Ramos (cell line): ENCODE data around the gene DIO2.

Source experiments
- in situ Hi-C: fragments of 300-500 bp; cut with MboI; formaldehyde crosslinking; loops from one replicate; pipeline ENCODE4 v1.14.3; 2022; ENCODE audit warnings: low sequenced_read_pairs; ENCODE audit not compliant: unreplicated experiment

DIO2 gene

DNA sequence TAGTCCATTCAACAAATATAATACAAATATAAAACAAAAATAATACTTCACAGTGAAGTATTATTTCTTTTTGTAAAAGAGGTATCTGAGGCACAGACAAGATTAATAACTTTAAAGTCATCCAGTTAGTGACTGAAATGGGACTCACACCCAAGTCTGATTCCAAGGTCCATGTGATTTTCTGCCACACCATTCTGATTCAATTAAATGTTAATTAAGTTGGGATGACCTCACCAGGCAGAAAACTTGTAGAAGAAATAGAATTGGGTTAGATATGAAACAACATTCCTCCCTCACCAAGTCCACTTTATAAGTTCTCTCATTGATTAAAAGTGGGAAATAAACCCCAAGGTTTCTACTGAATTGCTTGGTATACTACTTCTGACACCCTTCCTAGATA, 34.4 kb downstream of the DIO2 start:
- in situ Hi-C loops: no loop called here

DNA sequence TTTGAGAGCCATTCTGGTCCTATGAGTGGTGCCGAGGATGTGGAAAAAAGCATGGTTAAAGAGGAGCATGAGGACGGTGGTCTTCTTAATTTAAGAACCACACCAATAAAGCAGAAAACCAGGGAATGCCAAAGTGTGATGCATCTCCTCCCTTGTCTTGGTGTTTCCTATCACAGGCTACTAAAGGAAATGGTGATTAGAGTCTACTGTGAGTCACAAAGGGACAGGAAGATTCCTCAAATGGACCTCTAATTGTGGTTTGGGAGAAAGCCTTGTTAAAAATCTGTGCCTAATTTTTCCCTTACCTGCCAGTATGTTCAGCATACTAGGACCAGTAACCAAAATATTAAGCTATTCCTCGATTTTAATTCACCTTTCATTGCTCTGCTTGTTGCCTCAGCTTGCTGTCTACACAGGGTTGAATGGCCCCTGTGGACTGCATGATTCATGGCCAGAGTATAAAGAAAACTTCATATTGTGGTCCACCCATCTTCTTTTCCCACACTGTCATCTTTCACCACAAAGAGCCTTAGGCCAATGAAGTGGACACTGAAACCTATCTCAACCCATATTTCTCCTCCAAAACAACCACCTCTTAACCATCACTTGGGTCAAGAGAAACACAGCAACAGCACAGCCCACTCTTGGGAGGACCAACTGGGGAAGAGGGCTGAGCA, 38.8 kb downstream of the DIO2 start:
- in situ Hi-C loops: no loop called here

DNA sequence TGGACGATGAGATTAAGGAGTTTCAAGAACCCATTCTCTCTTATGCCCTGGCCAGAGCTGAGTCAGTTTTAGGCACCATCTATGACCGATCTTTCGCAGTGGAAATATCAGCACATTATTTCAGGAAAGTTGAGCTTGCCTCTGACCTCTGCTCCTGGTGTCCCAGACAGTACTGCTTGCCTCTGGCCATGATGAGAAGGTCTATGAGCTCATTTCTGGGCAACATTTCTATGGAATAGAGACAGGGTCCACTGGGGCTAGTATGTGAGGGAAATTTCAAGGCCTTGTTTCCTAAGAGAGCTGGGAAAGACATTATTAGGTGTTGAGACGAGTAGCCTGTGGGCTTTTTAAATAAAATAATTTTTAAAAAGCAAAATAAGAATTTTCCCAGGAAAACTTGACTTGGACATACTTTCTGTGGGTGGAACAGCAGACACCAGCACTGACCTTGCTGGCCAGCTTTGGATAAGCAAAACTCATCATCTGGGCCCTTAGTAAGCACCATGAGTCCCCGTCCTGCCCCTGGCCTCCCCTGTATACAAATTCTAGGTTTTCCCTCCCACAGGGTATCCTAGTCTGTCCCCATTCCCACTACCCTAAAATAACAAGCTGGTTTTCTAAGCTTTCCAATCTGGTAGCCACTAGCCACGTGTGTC, 43.4 kb downstream of the DIO2 start:
- in situ Hi-C loops: no loop called here

DNA sequence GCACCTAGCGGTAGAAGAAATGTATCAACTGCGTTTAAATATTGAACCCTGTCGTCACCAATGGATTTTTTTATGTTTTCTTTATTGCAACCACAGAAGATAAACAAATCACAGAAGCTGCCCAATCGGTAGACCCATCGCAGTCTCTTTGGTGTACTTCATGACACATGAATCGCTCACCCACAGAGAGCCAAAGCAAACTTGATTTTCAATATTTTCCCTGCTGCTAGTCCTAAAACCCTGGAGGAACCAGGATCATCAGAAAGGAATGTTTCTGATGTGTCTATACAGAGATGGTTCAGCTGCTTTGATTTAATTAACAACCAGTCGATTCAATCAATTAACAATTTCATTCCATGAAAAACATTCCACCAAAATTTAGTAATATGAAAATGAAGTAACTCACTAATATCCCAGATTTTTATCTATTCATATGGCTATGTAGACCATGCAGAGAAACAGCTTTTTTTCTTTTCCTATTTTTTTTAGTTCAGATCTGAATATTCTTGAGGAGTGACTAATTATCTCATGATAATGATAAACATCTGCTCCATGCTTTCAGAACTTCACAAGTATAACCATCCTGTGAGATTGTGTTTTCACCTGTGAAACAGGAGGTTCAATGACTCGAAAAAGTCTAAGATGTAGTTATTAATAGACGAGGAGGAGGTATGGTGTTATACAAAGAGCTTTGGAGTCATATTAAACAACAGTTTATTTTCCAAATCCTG, 46.1 kb downstream of the DIO2 start:
- in situ Hi-C loops: no loop called here

DNA sequence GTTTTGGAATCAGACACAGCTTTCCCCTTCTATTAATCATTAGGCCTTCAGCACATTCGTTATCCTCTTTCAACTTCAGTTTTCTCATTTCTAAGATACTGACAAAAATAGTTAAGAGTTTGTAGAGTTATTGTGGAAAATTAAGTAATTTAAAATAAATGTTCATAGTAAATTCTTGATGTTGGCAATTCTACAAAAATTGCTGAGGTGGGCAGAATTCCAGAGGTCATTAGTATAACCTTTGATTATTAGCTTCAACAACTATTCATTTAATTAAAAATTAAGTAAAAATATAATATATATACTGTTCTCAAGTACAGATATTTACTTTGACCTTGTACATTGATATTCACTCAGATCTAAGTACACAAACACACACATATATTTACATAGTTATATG, 58.5 kb downstream of the DIO2 start:
- in situ Hi-C loops: no loop called here

DNA sequence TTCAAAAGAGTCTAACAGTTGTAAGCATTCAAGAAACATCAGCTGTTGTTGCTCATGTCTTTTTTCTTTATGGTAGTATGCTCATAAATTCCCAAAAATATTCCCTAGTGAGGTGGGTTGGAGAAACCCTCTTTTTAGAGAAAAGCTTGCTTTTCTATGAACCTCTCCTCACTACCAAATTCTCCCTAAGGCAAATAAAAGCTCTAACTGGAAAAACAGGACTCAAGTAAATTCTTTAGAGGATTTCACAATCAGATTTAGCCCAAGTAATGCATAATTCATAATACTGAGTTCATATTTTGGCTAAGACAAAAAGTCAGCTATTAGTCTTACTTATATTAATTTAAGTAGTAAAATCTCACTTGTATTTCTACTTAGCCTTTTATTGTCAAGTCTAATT, 59.1 kb downstream of the DIO2 start:
- in situ Hi-C loops: no loop called here

DNA sequence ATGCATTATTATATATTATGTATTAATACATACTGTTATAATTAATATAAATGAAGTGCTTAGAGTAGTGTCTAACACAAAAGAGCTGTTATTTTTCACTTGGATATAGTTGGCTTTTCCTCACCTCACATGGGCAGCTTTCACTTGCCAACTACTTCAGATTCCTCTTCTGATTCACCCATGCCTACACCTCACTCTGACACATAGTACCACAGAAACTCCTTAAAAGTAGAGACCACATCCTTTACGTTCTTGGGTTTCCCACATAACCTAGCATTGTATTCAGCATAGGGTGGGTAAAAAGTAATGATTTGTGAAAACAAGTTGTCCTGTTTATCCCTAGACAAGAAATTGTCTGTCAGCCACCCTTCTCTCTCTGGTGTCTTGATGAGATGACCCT, 61.0 kb downstream of the DIO2 start:
- in situ Hi-C loops: no loop called here
